Activated CD4-positive, CD25-positive, alpha-beta regulatory T cell treated with anti-CD3 and anti-CD28 coated beads, Interleukin-2, amount 50 U/mL, for 16 hours (primary cell): ENCODE data around the gene TMSB15A.
A peak's percentile ranks its signal among the peaks of the same experiment; 100 is the strongest.
"Not testable (repeated sequence)": the region's sequence is repeated elsewhere in the genome, so short reads cannot be mapped to it uniquely, and the experiment has no call there.

Source experiments
- DNase-seq: peaks from one replicate; pipeline ENCODE4 v3.0.0-alpha.2; 2020; ENCODE audit warnings: low read depth, low spot score

TMSB15A gene

GRCh38 chrX:102515975-102516941 is at the start of gene TMSB15A:
Gene TMSB15A (minus strand): TSS chrX:102516739.
- peak; percentile 10 for DNase-seq

GRCh38 chrX:102560423-102561068 is 44.0 kb upstream of the TMSB15A start:
- no peak for DNase-seq

GRCh38 chrX:102558607-102559006 is 42.1 kb upstream of the TMSB15A start:
- DNase-seq, result no peak

- no peak for DNase-seq
These were observed 31.7 kb upstream of the TMSB15A start for GRCh38 chrX:102548231-102548630.

- no peak for DNase-seq
These were observed 30.4 kb upstream of the TMSB15A start for GRCh38 chrX:102546828-102547493.

GRCh38 chrX:102546175-102546574 is 29.6 kb upstream of the TMSB15A start:
- not testable (repeated sequence) for DNase-seq

GRCh38 chrX:102535958-102536357 is 19.4 kb upstream of the TMSB15A start:
- DNase-seq, result no peak

GRCh38 chrX:102517326-102517725 is 787 bp upstream of the TMSB15A start:
- no peak for DNase-seq

GRCh38 chrX:102514536-102514935 is 2.0 kb downstream of the TMSB15A start:
- no peak for DNase-seq

GRCh38 chrX:102498732-102499131 is 17.8 kb downstream of the TMSB15A start:
- no peak for DNase-seq

- DNase-seq, result no peak
These were observed 24.8 kb downstream of the TMSB15A start for GRCh38 chrX:102491766-102492165.

- DNase-seq, result not testable (repeated sequence)
These were observed 37.8 kb downstream of the TMSB15A start for GRCh38 chrX:102478765-102479164.

GRCh38 chrX:102471762-102472220 is 44.7 kb downstream of the TMSB15A start, which contains the start of gene TCP11X2:
Gene TCP11X2 (minus strand): TSS chrX:102471812.
- not testable (repeated sequence) for DNase-seq

- DNase-seq, result not testable (repeated sequence)
These were observed 46.3 kb downstream of the TMSB15A start for GRCh38 chrX:102470215-102470614.
